Activated naive CD8-positive, alpha-beta T cell treated with anti-CD3 and anti-CD28 coated beads, Interleukin-2, amount 50 U/mL, for 24 hours (primary cell): ENCODE measurements around the gene SYNJ1.
"Not testable (repeated sequence)": the region's sequence is repeated elsewhere in the genome, so short reads cannot be mapped to it uniquely, and the experiment has no call there.

ENCODE experiments used
- ATAC-seq: fragments of 150-1000 bp; cut with Tn5 transposase; one replicate; pipeline ENCODE4 v1.10.0; 2021
- DNase-seq: peaks from one replicate; pipeline ENCODE4 v3.0.0; 2021
- H3K27ac Mint-ChIP-seq: one replicate; pipeline ENCODE4 v1.8.0; 2021; ENCODE audit warnings: mild to moderate bottlenecking, mixed read lengths
- H3K27me3 Mint-ChIP-seq: one replicate; pipeline ENCODE4 v1.8.0; 2021; ENCODE audit warnings: mixed read lengths
- H3K36me3 Mint-ChIP-seq: one replicate; pipeline ENCODE4 v1.8.0; 2021; ENCODE audit warnings: low read depth, mixed read lengths
- H3K4me1 Mint-ChIP-seq: one replicate; pipeline ENCODE4 v1.8.0; 2021; ENCODE audit warnings: mixed read lengths
- H3K4me3 Mint-ChIP-seq: one replicate; pipeline ENCODE4 v1.8.0; 2021; ENCODE audit warnings: mild to moderate bottlenecking, moderate library complexity, mixed read lengths
- H3K9me3 Mint-ChIP-seq: one replicate; pipeline ENCODE4 v1.8.0; 2021; ENCODE audit warnings: mixed read lengths

Gene SYNJ1

GRCh38 chr21:32717851-32718316 is 9.9 kb downstream of the SYNJ1 start:
- Mint-ChIP-seq H3K36me3 (peaks cover 21% of the 10 kb centered on the region), H3K27me3 (peaks cover 2% of the 10 kb centered on the region), H3K4me3 (no peak overlapping the region), H3K9me3 (no peaks in the 10 kb centered on the region), H3K27ac (no peak overlapping the region), H3K4me1 (peaks cover 4% of the 10 kb centered on the region)
- ATAC-seq (no peak), DNase-seq (no peak)

GRCh38 chr21:32716486-32716885 is 11.3 kb downstream of the SYNJ1 start:
- Mint-ChIP-seq H3K4me1 (peaks cover 17% of the 10 kb centered on the region), H3K27me3 (peaks cover 2% of the 10 kb centered on the region), H3K9me3 (no peaks in the 10 kb centered on the region), H3K36me3 (peaks cover 20% of the 10 kb centered on the region), H3K27ac (no peak overlapping the region), H3K4me3 (no peak overlapping the region)
- DNase-seq (no peak), ATAC-seq (no peak)

- no peak overlapping the region for H3K4me3 Mint-ChIP-seq
- H3K27me3 Mint-ChIP-seq = peaks cover 2% of the 10 kb centered on the region
- no peak for ATAC-seq
Observed at GRCh38 chr21:32713726-32714125, 14.1 kb downstream of the SYNJ1 start.

GRCh38 chr21:32712641-32713040 is 15.2 kb downstream of the SYNJ1 start:
- DNase-seq = no peak
- no peak for ATAC-seq
- Mint-ChIP-seq H3K36me3 (peaks cover 8% of the 10 kb centered on the region), H3K27me3 (peaks cover 2% of the 10 kb centered on the region), H3K9me3 (no peaks in the 10 kb centered on the region), H3K27ac (no peak overlapping the region), H3K4me1 (peaks cover 21% of the 10 kb centered on the region), H3K4me3 (no peak overlapping the region)

More at GRCh38 chr21:32713726-32714125, 14.1 kb downstream of the SYNJ1 start:
- H3K27ac Mint-ChIP-seq = no peak overlapping the region
- DNase-seq = no peak
- no peaks in the 10 kb centered on the region for H3K9me3 Mint-ChIP-seq
- peaks cover 10% of the 10 kb centered on the region for H3K36me3 Mint-ChIP-seq
- peaks cover 21% of the 10 kb centered on the region for H3K4me1 Mint-ChIP-seq

GRCh38 chr21:32712043-32712442 is 15.8 kb downstream of the SYNJ1 start:
- peaks cover 9% of the 10 kb centered on the region for H3K36me3 Mint-ChIP-seq
- ATAC-seq = peak; percentile 86
- peak; percentile 29 for DNase-seq
- H3K4me3 Mint-ChIP-seq = no peak overlapping the region
- H3K27me3 Mint-ChIP-seq = peaks cover 2% of the 10 kb centered on the region
- no peaks in the 10 kb centered on the region for H3K9me3 Mint-ChIP-seq
- H3K4me1 Mint-ChIP-seq = peaks cover 23% of the 10 kb centered on the region
- H3K27ac Mint-ChIP-seq = no peak overlapping the region

DNA sequence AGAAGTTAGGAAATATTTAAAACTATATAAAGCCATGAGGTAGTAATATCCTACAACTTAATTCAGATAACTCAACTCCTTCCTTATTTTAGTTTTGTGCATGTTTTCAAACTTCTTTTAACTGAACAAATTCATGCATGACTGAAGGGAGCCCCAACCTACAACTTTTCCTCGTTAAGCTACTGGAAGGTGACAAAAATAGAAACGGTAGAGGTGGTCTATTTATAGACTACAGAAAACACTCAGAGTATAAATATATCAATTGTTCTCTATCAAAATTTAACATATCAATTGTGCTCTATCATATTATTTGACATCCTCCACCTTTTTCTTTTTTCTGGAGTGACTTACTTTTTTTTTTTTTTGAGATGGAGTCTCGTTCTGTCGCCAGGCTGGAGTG is 16.8 kb downstream of the SYNJ1 start:
- peaks cover 2% of the 10 kb centered on the region for H3K27me3 Mint-ChIP-seq
- H3K4me1 Mint-ChIP-seq = peaks cover 29% of the 10 kb centered on the region
- H3K36me3 Mint-ChIP-seq = peaks cover 5% of the 10 kb centered on the region
- no peak overlapping the region for H3K4me3 Mint-ChIP-seq
- DNase-seq = no peak
- H3K9me3 Mint-ChIP-seq = no peaks in the 10 kb centered on the region
- H3K27ac Mint-ChIP-seq = no peak overlapping the region
- no peak for ATAC-seq

DNA sequence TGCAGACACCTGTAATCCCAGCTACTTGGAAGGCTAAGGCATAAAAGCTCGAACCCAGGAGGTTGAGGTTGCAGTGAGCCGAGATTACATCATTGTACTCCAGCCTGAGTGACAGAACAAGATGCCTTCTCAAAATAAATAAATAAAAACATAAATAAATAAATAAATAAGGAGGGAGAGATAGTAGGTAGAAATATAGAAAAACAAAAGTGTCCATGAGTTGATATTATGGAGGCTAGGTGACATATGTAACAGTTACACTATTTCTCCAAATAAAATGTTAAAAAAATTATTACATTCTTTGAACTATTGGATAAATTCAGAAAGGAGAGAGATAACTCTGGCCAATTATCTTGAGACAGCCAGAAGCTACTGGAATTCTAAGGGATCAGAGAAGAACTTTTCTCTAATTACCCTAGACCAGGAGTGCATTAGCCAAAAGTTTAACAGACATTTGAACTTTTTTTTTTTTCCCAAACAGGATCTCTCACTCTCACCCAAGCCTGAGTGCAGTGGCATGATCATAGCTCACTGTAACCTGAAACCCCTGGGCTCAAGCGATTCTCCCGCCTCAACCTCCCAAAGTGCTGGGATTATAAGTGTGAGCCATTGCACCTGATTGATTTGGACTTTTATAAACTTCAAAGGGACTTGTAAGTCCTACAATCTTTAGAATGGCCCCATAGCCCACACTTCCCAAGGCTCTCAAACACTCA is 17.6 kb downstream of the SYNJ1 start:
- Mint-ChIP-seq H3K36me3 (peaks cover 5% of the 10 kb centered on the region), H3K4me1 (peaks cover 32% of the 10 kb centered on the region), H3K9me3 (no peaks in the 10 kb centered on the region), H3K27ac (no peak overlapping the region), H3K27me3 (peaks cover 2% of the 10 kb centered on the region), H3K4me3 (no peak overlapping the region)
- ATAC-seq (no peak), DNase-seq (no peak)

DNA sequence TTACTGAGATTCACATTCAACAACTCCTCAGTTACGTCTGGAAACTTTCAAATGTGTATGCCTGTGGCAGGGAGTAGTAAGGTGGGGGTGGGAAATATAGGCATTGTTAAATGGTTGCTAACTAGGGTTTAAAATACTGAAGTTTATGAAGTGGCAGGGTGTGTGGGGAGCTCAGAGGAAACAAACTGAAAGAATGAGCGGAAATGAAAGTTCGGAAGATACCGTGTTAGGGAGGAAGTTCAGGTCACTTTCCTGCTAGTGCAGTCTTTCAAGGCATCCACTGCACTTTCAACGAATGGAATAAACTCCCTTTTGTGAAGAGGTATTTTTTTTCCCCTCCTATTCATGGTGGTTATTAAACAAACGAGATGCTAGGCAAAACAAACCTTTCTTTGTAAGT is 19.7 kb downstream of the SYNJ1 start:
- no peaks in the 10 kb centered on the region for H3K9me3 Mint-ChIP-seq
- ATAC-seq (no peak), DNase-seq (no peak)
- H3K4me3 Mint-ChIP-seq = no peak overlapping the region
- H3K36me3 Mint-ChIP-seq = peaks cover 1% of the 10 kb centered on the region
- no peak overlapping the region for H3K27ac Mint-ChIP-seq
- no peaks in the 10 kb centered on the region for H3K27me3 Mint-ChIP-seq
- peaks cover 28% of the 10 kb centered on the region for H3K4me1 Mint-ChIP-seq

GRCh38 chr21:32705901-32706300 is 21.9 kb downstream of the SYNJ1 start:
- Mint-ChIP-seq H3K27ac (no peak overlapping the region), H3K27me3 (no peaks in the 10 kb centered on the region), H3K9me3 (no peaks in the 10 kb centered on the region), H3K36me3 (peaks cover 1% of the 10 kb centered on the region), H3K4me3 (no peak overlapping the region), H3K4me1 (peaks cover 16% of the 10 kb centered on the region)
- DNase-seq = no peak
- peak; percentile 40 for ATAC-seq

GRCh38 chr21:32705139-32705538 is 22.7 kb downstream of the SYNJ1 start:
- no peak overlapping the region for H3K27ac Mint-ChIP-seq
- DNase-seq (no peak), ATAC-seq (no peak)
- no peaks in the 10 kb centered on the region for H3K27me3 Mint-ChIP-seq
- H3K4me3 Mint-ChIP-seq = no peak overlapping the region
- peaks cover 1% of the 10 kb centered on the region for H3K36me3 Mint-ChIP-seq
- H3K9me3 Mint-ChIP-seq = no peaks in the 10 kb centered on the region
- peaks cover 16% of the 10 kb centered on the region for H3K4me1 Mint-ChIP-seq

GRCh38 chr21:32702702-32703101 is 25.1 kb downstream of the SYNJ1 start:
- no peak overlapping the region for H3K27ac Mint-ChIP-seq
- H3K9me3 Mint-ChIP-seq = no peaks in the 10 kb centered on the region
- H3K36me3 Mint-ChIP-seq = peaks cover 11% of the 10 kb centered on the region
- no peak for ATAC-seq
- H3K4me1 Mint-ChIP-seq = peaks cover 16% of the 10 kb centered on the region
- H3K27me3 Mint-ChIP-seq = no peaks in the 10 kb centered on the region
- DNase-seq = no peak
- no peak overlapping the region for H3K4me3 Mint-ChIP-seq

DNA sequence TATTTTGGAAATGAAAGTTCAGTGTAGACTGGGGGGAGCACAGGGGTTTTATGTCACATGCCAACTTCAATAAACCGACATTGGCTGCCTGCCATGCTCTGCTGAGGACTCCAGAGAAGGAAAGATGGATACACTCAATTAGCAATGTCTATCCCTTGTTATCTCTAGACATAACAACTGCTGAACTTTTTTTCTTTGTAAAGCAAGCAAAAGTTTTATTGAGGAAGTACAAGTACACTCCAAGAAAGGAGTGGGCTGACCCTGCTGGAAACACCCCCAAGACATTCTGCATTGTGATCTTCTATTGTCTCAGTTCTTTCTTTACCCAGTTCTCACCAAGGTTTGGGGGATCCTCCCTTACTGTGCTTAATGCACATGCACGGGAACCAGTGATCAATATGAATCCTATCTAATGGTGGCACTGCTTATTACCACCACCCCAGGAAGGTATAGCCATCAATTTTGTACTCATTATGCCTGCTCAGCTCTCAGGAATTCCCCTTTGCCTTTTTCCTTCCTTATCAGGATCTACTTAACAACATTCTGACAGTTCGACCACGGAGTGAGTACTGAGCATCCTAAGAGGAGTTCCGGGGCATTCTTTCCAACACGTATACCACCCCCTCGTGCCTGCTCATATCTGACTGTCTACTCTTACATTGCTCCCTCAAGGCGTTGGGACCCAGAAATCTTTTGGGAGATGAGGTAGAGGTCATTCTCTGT is 28.7 kb downstream of the SYNJ1 start:
- ATAC-seq (no peak), DNase-seq (no peak)
- H3K27me3 Mint-ChIP-seq = no peaks in the 10 kb centered on the region
- H3K4me3 Mint-ChIP-seq = no peak overlapping the region
- H3K4me1 Mint-ChIP-seq = peaks cover 5% of the 10 kb centered on the region
- H3K9me3 Mint-ChIP-seq = no peaks in the 10 kb centered on the region
- H3K36me3 Mint-ChIP-seq = peaks cover 9% of the 10 kb centered on the region
- H3K27ac Mint-ChIP-seq = no peak overlapping the region

GRCh38 chr21:32698286-32698685 is 29.5 kb downstream of the SYNJ1 start:
- no peaks in the 10 kb centered on the region for H3K9me3 Mint-ChIP-seq
- H3K27ac Mint-ChIP-seq = no peak overlapping the region
- H3K4me3 Mint-ChIP-seq = no peak overlapping the region
- ATAC-seq = no peak
- H3K36me3 Mint-ChIP-seq = peaks cover 9% of the 10 kb centered on the region
- no peak for DNase-seq
- peaks cover 5% of the 10 kb centered on the region for H3K4me1 Mint-ChIP-seq
- H3K27me3 Mint-ChIP-seq = no peaks in the 10 kb centered on the region

GRCh38 chr21:32695482-32695881 is 32.3 kb downstream of the SYNJ1 start:
- H3K27me3 Mint-ChIP-seq, ATAC-seq, DNase-seq, H3K27ac Mint-ChIP-seq, H3K4me1 Mint-ChIP-seq, H3K9me3 Mint-ChIP-seq, H3K4me3 Mint-ChIP-seq: not testable (repeated sequence)
- peaks cover 14% of the 10 kb centered on the region for H3K36me3 Mint-ChIP-seq

DNA sequence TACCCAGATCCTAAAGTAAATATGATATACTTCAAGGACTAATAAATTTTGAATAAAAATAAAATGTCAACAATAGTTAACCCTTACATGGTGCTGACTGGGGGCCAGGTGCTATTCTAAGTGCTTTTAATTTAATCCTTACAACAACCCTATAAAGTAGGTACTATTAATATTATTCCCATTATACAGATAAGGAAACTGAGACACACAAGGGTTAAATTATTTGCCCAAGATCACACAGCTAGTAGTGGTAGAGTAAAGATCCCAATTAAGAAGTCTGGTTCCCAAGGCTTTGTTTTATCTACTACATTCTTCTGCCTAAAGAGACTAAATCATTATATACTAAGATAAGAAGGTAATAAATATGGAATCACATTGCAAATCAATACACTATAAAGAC is 34.2 kb downstream of the SYNJ1 start:
- Mint-ChIP-seq H3K9me3 (no peaks in the 10 kb centered on the region), H3K4me1 (no peaks in the 10 kb centered on the region), H3K27ac (no peak overlapping the region), H3K27me3 (no peaks in the 10 kb centered on the region), H3K36me3 (peaks cover 9% of the 10 kb centered on the region), H3K4me3 (no peak overlapping the region)
- DNase-seq (no peak), ATAC-seq (no peak)
